ENCODE measurements around the gene MCU.

The MCU gene

GRCh38 chr10:72660220-72660619, 31.7 kb upstream of the MCU start:
- no peak overlapping the region for H3K27ac ChIP-seq
- no peak for TF ChIP-seq CTCF (IDR thresholded peaks at IDR 0.05)
- no peaks in the 10 kb centered on the region for H3K27me3 ChIP-seq
- H3K4me1 ChIP-seq (ENCODE audit: control insufficient read depth in 1 of 2, insufficient read depth in 1 of 2, low read depth in 1 of 2, low read length in 1 of 2) = no peaks in the 10 kb centered on the region
- no peaks in the 10 kb centered on the region for H3K9me3 ChIP-seq
- H3K36me3 ChIP-seq = no peaks in the 10 kb centered on the region
- H3K4me3 ChIP-seq (ENCODE audit: low read depth in 1 of 2, low read length in 1 of 2) = no peak overlapping the region

GRCh38 chr10:72661431-72661830, 30.5 kb upstream of the MCU start:
- no peaks in the 10 kb centered on the region for H3K4me1 ChIP-seq (ENCODE audit: control insufficient read depth in 1 of 2, insufficient read depth in 1 of 2, low read depth in 1 of 2, low read length in 1 of 2)
- no peak for TF ChIP-seq CTCF (IDR thresholded peaks at IDR 0.05)
- H3K27ac ChIP-seq = no peak overlapping the region
- no peaks in the 10 kb centered on the region for H3K27me3 ChIP-seq
- no peaks in the 10 kb centered on the region for H3K9me3 ChIP-seq
- no peaks in the 10 kb centered on the region for H3K36me3 ChIP-seq
- no peak overlapping the region for H3K4me3 ChIP-seq (ENCODE audit: low read depth in 1 of 2, low read length in 1 of 2)

- no peak for TF ChIP-seq CTCF (IDR thresholded peaks at IDR 0.05)
- Histone ChIP-seq H3K27ac (no peak overlapping the region), H3K36me3 (no peaks in the 10 kb centered on the region), H3K9me3 (no peaks in the 10 kb centered on the region), H3K4me1 (ENCODE audit: control insufficient read depth in 1 of 2, insufficient read depth in 1 of 2, low read depth in 1 of 2, low read length in 1 of 2) (no peaks in the 10 kb centered on the region), H3K4me3 (ENCODE audit: low read depth in 1 of 2, low read length in 1 of 2) (no peak overlapping the region), H3K27me3 (no peaks in the 10 kb centered on the region)
Observed at GRCh38 chr10:72663971-72664370, 28.0 kb upstream of the MCU start.

- H3K9me3 ChIP-seq = no peaks in the 10 kb centered on the region
- H3K4me3 ChIP-seq (ENCODE audit: low read depth in 1 of 2, low read length in 1 of 2) = no peak overlapping the region
- TF ChIP-seq CTCF (IDR thresholded peaks at IDR 0.05) = no peak
- no peak overlapping the region for H3K27ac ChIP-seq
- H3K36me3 ChIP-seq = no peaks in the 10 kb centered on the region
- H3K27me3 ChIP-seq = no peaks in the 10 kb centered on the region
- H3K4me1 ChIP-seq (ENCODE audit: control insufficient read depth in 1 of 2, insufficient read depth in 1 of 2, low read depth in 1 of 2, low read length in 1 of 2) = no peaks in the 10 kb centered on the region
Observed at GRCh38 chr10:72665925-72666324, 26.0 kb upstream of the MCU start.

- no peak overlapping the region for H3K4me3 ChIP-seq (ENCODE audit: low read depth in 1 of 2, low read length in 1 of 2)
- H3K4me1 ChIP-seq (ENCODE audit: control insufficient read depth in 1 of 2, insufficient read depth in 1 of 2, low read depth in 1 of 2, low read length in 1 of 2) = no peaks in the 10 kb centered on the region
- no peak for TF ChIP-seq CTCF (IDR thresholded peaks at IDR 0.05)
- no peaks in the 10 kb centered on the region for H3K36me3 ChIP-seq
- H3K9me3 ChIP-seq = no peaks in the 10 kb centered on the region
- H3K27ac ChIP-seq = no peak overlapping the region
- H3K27me3 ChIP-seq = no peaks in the 10 kb centered on the region
Observed at GRCh38 chr10:72667207-72667864, 24.6 kb upstream of the MCU start.
